RPMI7951 (cell line): ENCODE results near the gene IKZF2. TPM values are rescaled to one million over a fixed set of nuclear protein-coding genes. Genes with fewer than 3 reads are reported as not detected.

Source experiments
- DNase-seq: peaks from one replicate; pipeline ENCODE4 v3.0.0-alpha.2; 2012; ENCODE audit warnings: low read depth
- total RNA-seq: library from RNA; depleted of rRNA; stranded (reverse); fragments of >200 nt; shearing (Covaris generic); gene quantifications from 2 replicates; pipeline ENCODE4 v1.2.3, GENCODE V29; 2014; rRNA removed

IKZF2 gene
- total RNA-seq, result 3.8 and 4.1 TPM in 2 replicates

DNA sequence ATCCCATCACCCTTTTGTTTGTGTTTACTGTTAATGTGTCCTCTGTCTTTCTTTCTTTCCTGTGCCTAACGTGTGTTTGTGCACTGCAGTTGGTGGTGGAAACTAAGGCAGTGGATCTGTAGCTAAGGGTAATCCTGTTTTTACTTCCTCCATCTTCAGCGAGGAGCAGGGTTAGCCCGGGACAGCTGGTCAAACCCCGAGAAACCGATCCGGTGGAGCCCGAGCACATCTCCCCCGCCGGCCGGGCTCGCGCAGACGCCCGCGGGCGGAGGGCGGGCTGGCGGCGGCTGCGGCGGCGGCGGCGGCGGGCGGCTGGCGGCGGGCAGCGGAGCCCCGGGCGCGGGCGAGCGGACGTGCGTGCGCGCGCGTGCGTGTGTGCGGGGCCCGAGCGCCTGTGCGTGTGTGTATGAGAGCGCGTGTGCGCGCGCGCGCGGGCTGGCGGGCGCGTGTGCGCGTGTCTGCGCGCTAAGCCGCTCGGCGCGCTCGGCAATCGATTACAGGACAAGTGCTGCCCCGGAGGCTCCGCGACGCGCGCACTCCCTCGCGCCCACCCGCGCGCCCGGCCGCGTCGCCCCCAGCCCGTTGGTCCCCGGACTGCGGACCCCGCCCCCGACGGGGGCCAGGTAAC is at the start of gene IKZF2:
IKZF2 (minus strand) TSS at position 176 of the 628 bp plus-strand sequence. CDS start 2,983 bp downstream, outside the sequence.
- peak; percentile 87 for DNase-seq

DNA sequence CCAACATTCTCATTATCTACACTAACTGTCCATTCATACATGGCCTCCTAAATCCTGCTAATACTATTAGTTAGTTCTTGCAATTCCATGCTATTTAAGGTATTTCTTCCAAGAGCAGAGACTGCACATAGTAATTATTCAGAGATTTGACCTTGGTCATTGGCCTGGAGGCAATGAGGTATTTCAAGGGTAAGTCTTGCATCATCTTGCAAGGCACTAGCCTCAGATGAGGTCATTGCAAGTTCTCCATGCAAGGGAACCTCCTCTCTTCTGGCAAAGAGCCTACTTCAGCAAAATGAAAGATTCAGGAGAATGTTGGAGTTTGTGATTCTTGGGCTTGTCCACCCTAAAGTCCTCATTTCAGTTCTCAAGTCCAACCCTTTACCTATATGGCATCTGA is 48.5 kb upstream of the IKZF2 start:
- DNase-seq, result peak; percentile 43

DNA sequence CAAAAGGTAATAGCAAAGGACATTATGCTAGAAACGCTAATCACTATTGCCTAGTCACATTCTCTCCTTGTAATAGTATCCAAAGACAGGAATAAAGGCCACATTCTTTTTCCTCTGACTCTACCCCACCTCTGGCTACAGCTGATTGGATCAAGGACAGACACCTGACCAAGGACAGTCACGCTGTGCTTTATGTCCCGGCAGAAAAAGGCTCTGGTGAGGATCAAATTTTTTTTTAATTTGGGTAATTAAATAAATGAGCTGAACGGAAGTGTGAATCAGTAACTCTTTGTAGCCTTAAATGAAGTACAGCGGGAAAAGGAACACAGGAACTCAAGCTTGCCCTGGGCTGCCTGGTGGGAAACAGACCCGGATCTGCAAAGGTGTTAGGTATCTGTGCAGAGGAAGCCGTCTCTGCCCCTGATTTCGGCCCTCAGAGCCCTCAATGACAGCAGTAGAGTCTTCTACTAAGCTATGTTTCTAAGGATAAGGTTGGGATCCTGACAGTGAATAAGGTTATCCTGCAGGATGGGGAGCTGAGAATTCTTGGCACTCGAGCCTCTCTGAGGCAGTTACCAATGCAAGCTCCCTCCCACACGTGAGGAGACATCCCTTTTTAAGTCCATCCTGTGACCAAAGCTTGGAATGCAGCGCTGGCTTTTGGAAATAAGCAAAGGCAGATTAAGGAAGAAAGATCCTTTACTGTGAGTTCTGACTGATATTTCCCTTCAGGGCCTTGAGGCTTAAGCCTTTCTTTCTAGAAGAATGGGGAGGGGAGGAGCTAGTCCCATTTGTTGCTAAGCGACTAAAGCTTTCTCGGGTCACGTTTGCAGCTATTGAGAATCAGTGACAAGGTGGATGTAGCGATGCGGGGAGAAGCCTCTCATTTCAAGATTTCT is 37.8 kb upstream of the IKZF2 start:
- DNase-seq, result peak; percentile 69

DNA sequence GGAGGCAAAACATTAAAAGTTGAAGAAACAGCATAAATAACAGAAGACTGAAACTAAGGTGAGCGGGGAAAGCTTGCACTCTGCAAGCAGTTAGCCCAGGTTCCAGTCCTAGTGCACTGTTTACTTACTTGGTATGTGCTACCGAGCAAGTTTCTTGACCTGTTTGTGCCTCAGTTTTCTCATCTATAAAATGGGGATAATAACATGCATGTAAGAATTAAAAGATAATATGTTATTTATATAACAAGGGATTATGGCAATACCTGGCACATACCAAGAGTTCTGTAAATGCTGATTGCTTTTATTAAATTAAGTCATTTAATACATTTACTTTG is 37.1 kb upstream of the IKZF2 start:
- DNase-seq, result no peak

DNA sequence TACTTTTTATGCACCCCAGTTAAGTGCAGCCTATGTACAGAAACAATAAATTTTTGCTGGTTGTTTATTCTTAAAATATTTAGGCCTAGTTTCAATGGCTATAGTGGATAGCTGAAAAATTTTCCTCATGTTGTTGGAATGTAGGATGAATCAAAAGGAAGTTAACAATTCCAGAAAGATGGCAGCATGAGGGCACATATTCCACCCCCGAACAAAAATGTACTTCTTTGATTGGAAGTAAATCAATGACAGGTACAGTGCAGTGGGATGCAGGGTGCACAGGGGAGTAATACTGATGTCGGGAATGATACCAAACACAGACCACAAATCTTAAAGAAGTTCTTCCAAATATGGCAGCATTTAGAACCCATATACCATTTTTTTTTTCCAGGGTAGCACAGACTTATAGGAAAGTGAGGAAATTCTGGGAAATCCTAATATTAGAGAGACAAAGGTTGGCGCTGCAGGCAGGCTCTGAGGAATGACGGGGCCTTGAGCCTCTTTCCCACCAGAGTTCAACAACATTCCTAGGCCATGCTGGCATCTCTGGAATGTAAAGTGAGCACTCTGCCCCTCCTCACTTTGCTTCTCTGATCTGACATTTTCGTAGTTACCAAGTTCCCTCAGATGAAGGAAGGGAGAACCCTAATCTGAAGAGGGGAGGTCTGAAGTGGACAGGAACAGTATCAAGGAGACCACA is 36.6 kb upstream of the IKZF2 start:
- DNase-seq, result peak; percentile 63

DNA sequence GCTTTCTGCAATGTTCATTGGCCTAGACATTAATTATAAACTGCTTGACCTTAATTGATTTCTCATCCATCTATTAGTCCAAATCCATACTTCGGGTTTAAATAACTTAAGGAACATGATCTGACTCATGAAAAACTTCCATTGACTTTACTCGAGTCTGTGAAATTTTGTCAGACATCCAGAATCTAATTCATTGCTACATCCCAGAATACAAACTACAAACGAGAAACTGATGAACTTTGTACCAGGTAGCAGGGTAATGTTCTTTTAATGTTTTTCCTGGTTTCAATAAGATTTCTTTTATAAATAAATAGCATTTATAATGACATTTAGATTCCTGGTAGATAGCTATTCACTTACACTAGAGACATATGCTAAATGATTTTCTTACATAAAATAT is 36.0 kb upstream of the IKZF2 start:
- no peak for DNase-seq

DNA sequence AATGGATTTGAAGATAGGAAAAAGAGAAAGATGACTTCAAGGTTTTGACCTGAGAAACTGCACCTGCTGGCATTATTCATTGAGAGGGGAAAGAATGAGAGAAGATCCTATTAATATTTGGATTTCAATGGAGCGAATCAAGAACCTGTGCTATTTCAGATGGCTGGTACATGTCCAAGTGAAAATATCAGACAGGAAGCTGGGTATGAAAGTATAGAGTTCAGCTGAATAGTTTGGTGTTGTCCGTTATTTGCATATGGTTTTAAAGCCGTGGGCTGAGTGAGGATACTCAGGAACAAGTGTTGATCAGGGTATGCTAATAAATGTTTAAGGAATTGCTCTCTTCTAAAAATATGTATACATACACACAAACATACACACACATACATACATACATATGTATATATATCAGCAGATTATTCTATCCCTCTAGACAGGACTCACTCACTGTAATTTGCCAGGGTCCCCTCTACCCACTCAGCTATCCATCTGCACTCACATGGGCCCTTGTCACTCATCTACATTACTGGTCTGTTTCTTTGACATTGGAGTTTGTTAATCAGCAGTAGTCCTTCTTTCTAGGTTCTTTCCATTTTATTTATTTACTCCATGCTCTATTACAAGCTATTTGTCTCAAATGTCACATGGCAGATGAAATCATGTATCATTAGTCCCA is 33.9 kb upstream of the IKZF2 start:
- no peak for DNase-seq

DNA sequence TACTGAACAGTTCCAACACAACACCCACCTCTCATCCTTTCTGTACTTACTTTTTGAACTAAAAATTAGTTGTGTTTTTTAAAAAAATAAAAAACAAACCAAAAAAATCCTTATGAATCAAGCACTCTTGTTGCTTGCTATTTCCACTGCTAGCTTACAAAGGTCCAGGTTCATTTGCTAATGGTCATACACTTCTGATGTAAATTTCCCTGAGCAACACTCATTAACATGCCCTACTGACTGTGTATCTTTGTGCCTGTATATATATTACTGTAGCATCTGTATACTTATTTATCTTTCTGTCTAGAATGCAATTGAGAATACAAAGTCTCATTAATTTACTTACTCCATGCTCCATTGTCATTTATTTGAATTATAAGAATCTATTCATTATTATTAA is 30.3 kb upstream of the IKZF2 start:
- no peak for DNase-seq

DNA sequence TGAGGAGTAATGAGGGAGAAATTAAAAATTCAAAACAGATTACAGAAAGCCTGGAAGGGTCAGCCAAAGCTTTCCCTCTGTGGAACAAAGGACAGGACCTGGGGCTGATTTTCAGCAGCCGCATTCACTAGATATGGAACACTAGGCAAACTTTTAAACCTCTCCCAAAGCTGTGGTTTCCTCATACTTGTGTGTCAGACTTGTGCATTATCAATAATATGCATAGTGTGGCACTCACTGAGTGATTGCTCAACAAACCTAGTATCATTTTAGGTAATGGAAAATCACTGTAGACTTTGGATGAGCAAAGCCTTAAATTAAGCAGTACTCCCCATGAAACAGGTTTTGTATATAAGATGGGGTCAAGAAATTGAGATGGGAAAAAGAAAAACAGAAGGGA is 26.3 kb upstream of the IKZF2 start:
- no peak for DNase-seq

DNA sequence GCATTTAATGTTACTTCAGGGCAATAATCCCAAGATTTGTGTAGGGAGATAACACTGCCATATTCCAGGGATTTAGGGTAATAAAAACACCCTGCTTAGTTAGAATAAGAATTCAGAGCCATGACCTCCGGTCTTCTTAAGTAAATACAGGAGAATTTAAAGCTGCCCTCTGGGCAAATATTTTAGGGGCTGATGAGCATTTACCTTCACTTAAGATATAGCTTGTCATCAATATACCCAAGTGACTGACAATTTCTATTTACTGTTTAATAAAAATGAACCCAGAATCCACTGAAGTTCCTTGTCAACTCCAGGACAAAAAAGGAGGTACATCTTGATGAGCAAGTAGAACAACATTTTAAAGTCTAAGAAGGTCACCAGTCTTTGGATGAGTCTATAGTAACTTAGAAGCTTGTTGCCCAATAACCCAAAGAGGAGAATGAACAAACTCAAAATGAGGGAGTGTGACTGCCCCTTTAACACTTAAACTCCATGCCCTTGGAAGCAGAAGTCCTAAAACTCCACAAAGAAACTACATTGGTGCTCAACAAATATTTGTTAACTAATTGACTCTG is 24.3 kb upstream of the IKZF2 start:
- no peak for DNase-seq

DNA sequence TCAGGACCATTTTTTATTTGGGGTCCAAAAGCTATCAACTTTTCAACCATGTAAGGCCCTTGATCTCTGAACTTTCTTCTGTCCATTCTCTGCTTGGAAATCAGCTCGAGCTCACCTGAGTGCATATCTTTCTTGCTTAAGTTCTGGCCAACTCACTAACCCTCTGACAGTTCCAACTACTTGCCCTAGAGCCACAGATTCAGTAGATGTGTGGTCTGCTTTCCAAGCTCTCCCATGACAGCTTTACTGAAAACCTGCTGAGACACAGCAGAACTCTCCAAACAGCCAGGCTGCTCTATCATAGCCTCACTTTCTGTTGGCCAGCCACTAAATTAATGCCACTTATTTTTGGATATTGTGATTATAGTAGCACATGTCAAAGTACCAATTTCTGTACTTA is 21.2 kb upstream of the IKZF2 start:
- DNase-seq, result no peak

DNA sequence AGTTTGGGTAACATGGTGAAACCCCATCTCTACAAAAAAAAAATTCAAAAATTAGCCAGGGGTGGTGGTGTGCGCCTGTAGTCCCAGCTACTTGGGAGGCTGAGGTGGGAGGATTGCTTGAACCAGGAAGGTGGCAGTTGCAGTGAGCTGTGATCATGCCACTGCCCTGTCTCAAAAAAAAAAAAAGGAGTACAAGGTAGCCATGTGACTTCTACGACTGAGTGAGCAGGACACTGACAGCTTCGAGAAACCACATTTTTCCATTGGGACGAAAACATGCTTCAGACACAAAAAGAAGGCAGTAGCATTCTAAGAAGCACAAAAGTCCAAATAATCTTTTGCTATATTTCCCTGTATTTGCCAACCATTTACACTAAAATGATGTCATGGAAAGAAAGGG is 19.7 kb upstream of the IKZF2 start:
- DNase-seq, result no peak

DNA sequence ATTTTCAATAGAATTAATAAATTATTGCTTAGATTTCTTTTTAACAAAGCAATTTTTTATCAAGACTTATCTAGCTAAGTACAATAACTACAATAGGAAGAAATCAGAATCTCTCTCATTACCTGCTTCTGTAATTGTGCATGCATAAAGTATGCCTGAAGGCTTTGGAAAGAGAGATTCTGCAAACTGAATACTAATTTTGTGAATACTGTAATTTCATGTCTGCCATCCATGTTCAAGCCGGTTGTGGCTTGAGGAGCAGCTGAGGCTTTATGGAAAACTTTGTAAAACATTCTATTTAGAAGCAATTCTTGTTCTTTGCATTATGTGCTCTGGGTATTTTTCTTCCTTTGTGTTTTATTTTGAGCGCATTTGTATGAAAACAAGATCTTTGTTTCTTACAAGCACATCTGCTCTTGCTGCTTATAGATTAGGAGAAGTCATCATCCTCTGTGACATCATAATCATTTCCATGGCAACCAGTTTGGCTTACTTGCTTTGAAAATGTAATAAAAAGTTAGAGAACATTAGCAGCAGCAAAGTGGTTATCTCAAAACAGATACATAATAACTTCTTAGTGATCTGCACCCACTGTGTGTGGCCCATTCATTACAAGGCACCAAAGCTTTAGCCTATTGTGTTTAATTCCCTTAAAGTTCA is 16.0 kb upstream of the IKZF2 start:
- DNase-seq, result no peak

DNA sequence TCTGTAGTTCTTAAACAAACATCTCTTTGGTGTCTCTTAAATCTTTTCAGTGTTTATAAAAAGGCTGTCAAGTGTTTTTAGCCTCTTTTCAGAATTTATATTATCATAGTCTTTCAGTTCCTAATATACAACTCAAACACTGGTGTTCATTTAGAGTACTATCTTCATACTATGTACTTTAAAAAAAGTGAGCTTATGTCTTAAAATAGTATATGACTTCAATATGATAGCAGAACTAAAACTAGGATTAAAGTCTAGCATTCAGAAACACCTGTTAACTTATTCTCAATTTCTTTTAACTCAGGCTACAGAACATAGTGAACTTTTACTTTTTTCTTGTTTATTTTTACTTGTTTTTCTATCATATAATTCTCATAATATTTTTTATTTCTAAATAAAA is 14.7 kb upstream of the IKZF2 start:
- no peak for DNase-seq

DNA sequence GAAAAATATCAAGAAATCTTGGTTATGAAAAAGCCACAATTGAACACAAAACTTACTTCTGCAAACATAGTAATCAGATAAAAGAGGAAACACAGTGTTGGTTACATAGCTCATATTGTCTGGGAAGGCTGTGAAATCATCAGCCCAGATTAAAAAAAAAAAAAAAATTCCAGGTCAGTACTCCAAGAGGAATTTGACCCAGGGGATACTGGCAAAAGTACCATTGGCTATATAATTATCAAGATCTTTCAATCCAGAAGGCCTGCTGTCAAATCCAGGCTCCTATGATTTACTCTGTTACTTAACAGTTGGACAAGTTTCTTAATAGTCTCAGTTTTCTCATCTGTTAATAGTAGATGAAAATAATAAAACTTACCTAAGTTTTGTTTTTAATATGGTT is 12.9 kb upstream of the IKZF2 start:
- DNase-seq, result no peak

DNA sequence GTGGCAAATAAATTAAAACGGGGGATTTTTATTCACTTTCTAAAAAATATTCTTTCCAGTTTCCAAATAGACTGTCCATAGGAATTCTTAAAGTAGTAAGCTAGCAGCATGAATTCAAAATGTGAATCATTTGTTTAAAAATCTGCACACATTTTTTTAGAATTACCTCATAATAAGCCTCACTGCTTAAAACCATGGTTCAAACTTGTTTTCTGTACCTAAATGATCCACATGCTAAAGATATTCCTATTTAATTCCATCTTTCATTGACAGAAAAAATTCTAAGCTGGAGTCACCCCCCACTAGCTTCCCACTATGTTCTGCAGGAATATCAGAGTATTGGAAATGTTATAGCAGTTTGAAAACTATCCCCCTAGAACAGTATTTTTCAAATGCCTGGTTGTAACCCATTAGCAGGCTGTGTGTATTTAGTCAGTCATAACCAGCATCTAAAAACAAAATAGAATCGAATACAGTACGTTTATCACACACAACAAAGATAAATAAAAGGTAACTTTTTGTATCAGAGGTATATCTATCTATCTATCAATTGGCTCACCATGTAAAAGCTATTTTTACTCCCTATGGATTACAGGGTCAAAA is 11.2 kb upstream of the IKZF2 start:
- DNase-seq, result no peak

DNA sequence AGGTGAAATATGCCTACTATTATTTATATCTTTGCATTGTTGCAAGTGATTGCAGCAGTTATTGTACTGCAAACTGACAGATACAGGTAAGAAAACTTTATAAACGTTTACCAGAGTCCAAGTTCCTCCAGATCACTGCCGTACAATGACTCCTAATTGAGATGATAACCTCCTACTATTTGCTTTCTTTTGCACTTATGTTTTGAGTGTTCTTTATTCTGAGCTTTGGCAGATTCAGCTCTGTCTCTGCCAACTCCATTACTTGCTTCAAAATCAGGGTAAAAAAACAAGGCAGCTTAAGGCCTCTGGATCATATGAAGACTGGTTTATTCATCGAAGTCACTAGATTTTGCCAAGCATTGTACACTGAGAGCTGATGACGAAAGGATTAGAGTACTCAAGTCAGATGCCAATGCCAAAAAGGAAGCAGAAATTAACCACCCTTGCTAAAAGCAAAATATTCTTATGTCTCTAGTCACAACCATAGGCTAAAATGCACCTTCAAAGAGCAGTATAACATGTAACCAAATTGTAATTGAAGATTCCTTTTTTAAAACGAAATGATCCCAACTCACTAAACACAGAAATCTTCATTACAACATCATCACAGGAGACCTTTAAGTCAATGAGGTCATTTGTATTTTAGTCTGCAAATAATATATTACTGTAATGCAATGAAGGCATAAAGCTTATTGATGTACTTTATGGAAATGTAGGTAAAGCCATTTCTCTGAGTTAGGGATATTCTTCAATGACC is 10.5 kb upstream of the IKZF2 start:
- DNase-seq, result no peak

DNA sequence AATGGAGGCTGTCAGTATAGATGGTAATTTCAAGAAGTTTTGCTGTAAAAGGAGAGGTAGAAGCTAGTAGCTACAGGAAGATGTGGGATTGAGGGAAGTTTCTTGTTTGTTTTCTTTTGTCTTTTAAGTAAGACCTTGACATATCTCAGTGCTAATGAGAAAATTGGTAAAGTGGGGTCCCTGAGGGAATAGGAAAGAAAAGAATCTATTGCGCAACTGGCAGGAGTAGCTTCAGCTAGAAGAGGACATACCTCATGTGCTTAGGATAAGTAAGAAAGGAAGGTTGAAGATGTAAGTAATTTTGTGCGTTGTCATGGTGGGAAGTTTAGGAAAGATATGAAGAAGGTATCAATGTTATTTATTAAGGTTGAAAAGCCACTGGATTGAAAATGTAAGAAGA is 8.4 kb upstream of the IKZF2 start:
- no peak for DNase-seq

DNA sequence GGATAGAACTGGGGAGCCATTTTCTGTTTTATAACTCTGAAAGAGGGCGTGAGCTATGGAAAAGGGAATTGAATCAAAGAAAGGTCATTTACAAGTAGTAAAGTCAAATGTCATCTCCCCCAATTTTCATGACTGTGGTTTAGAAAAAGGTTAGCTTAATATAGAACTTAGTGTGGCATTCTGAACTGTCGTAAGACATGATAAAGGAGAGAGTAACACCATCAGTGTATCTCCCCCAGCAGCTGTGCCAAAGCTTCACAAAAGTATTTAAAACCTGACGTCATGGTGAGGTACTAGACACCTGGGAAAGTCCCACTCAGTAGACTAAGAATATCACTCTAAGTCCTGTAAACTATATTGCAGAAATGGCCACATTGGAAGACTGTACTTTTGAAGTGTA is 5.8 kb upstream of the IKZF2 start:
- DNase-seq, result no peak

DNA sequence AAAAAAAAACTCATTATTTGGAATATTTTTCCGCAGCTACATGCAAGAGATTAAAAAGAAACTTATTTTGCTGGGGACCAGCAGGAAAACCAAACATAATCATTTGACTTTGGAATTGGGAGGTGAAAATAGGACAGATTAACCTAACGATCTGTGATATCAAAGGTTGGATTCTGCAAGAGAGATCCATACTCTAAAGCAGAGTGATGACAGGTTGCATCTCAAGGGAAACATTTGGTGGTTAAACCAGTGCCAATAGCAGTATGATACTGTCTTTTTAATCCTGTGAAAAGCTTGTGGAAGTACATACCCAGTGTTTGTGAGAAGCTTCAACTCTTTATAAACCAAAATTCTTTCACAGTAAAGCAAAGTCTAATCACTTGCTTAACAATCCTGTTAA is 5.3 kb upstream of the IKZF2 start:
- DNase-seq, result no peak
